ENCODE measurements around the gene TIPIN. TPM values are rescaled to one million over a fixed set of nuclear protein-coding genes. Genes with fewer than 3 reads are reported as not detected.

Gene TIPIN
- total RNA-seq, 1 donor from 2014 or later = 9.8 TPM

DNA sequence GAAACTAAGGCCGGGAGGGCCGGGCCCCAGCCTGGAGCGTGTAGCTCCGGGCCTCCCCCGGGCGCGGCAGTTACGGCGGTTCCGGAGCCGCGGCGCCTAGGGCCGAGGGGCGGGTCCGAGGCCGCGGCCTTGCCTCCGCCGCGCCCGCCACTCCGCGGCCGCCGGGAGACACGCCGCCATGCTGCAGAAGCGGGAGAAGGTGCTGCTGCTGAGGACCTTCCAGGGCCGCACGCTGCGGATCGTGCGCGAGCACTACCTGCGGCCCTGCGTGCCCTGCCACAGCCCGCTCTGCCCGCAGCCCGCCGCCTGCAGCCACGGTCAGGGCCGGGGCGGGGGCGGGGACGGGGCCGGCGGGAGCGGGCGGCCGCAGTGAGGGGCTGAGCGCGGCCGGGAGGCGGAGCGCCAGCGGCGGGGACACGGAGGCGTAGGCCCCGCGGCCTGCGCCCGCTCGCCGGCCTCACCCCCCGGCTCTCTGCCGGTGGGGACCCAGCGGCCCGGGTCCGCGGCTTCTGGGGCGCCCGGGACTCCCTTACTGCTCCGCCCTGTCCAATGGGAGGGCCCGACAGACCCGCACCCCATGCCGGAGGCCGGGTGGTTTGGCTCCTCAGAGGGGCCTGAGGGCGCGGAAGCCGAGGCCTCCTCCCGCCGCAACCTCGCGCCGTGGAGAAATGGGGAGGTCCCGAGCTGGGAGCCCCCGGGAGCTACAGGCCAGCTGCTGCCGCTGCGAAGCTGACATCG is 62.9 kb downstream of the TIPIN start, which contains the start of gene DIS3L:
Gene DIS3L, plus strand, starts transcription at position 150 of the 738 bp plus-strand sequence. Its CDS starts 29 bp downstream, at position 179.
- DNase-seq (ENCODE audit: low read depth) = no peak
- TF ChIP-seq, protein P1, sequence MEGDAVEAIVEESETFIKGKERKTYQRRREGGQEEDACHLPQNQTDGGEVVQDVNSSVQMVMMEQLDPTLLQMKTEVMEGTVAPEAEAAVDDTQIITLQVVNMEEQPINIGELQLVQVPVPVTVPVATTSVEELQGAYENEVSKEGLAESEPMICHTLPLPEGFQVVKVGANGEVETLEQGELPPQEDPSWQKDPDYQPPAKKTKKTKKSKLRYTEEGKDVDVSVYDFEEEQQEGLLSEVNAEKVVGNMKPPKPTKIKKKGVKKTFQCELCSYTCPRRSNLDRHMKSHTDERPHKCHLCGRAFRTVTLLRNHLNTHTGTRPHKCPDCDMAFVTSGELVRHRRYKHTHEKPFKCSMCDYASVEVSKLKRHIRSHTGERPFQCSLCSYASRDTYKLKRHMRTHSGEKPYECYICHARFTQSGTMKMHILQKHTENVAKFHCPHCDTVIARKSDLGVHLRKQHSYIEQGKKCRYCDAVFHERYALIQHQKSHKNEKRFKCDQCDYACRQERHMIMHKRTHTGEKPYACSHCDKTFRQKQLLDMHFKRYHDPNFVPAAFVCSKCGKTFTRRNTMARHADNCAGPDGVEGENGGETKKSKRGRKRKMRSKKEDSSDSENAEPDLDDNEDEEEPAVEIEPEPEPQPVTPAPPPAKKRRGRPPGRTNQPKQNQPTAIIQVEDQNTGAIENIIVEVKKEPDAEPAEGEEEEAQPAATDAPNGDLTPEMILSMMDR (IDR thresholded peaks at IDR 0.05; ENCODE audit: insufficient read depth, low read length, poor library complexity, severe bottlenecking) = no peak
- Histone ChIP-seq H3K4me3 (ENCODE audit: low read depth, low read length) (peak within 1 kb of the TSS; percentile 44), H3K27me3 (ENCODE audit: control insufficient read depth, insufficient read depth, low read length) (no peaks in the 10 kb centered on the region), H3K36me3 (ENCODE audit: control insufficient read depth, insufficient read depth, low read length) (no peaks in the 10 kb centered on the region)

DNA sequence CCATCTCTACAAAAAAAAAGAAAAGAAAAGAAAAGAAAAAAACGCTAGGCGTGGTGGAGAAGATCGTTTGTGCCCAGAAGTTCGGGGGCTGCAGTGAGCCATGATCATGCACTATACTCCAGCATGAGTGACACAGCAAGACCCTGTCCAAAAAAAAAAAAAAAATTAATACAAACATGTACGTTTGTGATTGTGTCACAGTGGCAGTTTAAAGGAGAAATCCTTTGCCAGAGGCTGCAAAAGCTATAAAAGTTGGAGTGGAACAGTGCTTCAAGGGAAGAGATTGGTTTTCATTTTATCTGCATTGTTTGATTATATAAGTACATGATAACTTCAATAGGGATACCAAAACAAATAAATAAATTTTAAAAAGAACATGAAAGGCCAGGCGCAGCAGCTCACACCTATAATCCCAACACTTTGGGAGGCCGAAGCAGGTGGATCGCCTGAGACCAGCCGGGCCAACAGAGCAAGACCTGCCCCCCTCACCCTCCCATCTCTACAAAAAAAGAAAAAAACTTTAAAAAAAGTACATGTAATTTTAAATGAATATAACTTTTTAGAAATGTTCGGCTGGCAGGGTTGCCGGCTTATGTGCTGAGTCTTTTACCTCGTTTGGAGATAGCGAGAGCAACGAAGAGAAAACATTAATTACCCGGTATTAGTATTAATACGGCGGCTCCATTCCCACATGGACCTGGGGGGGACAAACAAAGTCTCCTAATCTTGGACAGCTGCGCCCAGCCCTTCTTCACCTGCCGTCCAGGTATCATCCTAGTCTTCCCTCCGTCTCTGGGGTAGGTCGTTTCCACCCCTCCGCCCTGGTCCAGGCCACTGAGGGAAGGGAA is 63.7 kb downstream of the TIPIN start:
- H3K4me3 ChIP-seq (ENCODE audit: low read depth, low read length) = peak overlapping the region; percentile 44
- TF ChIP-seq, protein P1 (IDR thresholded peaks at IDR 0.05; ENCODE audit: insufficient read depth, low read length, poor library complexity, severe bottlenecking) = no peak
- H3K36me3 ChIP-seq (ENCODE audit: control insufficient read depth, insufficient read depth, low read length) = no peaks in the 10 kb centered on the region
- H3K27me3 ChIP-seq (ENCODE audit: control insufficient read depth, insufficient read depth, low read length) = no peaks in the 10 kb centered on the region
- no peak for DNase-seq (ENCODE audit: low read depth)

DNA sequence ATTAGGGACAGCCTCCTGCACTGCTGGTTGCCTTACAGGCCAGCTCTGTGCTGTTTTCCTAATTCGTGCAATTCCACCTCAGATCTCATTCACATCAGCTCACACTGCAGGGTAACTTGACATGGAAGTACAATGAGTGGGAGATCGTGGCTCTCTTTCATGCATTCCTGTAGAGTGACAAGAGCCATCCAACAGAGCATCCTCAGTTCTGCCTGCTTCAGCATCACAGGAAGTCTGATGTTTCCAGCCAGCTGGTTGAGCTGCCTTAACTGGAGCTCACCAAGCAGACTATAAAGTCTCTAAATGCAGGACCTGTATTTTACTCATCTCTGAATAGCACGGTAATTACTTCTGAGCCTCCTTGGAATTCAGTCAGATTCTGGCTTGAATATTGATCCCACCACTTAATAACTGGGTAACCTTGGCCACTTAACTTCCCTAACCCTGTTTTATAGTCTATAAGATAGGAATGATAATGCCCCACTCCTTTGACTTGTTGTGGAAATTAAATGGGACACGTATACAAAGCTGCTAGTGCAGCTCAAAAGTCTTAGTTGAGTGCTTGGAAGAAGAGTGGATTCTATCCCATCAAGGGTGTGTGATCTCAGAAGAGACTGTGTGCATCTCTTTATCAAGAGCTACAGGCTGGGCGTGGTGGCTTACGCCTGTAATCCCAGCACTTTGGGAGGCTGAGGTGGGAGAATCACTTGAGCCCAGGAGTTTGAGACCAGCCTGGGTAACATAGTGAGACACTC is 64.5 kb downstream of the TIPIN start:
- H3K4me3 ChIP-seq (ENCODE audit: low read depth, low read length) = no peak overlapping the region
- DNase-seq (ENCODE audit: low read depth) = no peak
- TF ChIP-seq, protein P1 (IDR thresholded peaks at IDR 0.05; ENCODE audit: insufficient read depth, low read length, poor library complexity, severe bottlenecking) = no peak

DNA sequence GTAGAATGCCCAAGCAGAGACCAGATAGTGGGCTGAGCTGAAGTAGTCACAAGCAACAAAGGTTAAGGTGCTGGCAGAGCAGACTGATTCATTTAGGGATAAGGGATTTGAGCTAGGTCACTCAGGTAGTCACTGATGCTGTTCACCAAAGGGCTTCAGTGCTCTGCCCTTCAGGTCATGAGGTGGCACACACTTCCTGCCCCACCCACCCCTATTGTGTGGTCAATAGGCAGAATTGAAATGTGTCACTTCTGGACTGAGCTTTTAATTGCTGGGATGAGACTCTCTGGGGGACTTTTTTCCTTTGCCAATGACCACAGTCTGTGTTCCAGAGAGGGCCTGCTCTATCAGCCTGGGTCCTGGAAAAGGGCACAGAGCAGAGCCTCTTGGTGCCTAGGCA is 66.0 kb downstream of the TIPIN start:
- Histone ChIP-seq H3K36me3 (ENCODE audit: control insufficient read depth, insufficient read depth, low read length) (no peaks in the 10 kb centered on the region), H3K4me3 (ENCODE audit: low read depth, low read length) (no peak overlapping the region), H3K27me3 (ENCODE audit: control insufficient read depth, insufficient read depth, low read length) (no peaks in the 10 kb centered on the region)
- TF ChIP-seq, protein P1 (IDR thresholded peaks at IDR 0.05; ENCODE audit: insufficient read depth, low read length, poor library complexity, severe bottlenecking) = no peak
- DNase-seq (ENCODE audit: low read depth) = no peak

More for the DNA sequence above, 64.5 kb downstream of the TIPIN start:
- Histone ChIP-seq H3K27me3 (ENCODE audit: control insufficient read depth, insufficient read depth, low read length) (no peaks in the 10 kb centered on the region), H3K36me3 (ENCODE audit: control insufficient read depth, insufficient read depth, low read length) (no peaks in the 10 kb centered on the region)

DNA sequence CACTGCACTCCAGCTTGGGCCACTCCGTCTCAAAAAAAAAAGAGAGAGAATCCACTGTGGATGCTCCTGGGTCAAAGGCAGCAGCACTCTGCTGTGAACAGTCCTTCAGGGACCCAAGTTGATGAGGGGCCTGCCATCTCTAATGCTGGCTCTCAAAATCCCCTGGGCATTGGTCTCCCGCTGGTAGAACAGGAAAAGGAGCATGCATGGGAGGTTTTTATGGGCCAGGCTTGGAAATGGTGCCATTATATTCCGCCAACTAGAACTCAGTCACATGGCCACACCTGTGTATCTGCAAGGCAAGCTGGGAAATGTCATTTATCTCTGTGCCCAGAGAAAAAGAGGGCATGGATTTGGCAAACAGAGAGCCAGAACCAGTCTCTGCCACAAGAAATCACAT is 66.5 kb downstream of the TIPIN start:
- TF ChIP-seq, protein P1 (IDR thresholded peaks at IDR 0.05; ENCODE audit: insufficient read depth, low read length, poor library complexity, severe bottlenecking) = no peak
- H3K36me3 ChIP-seq (ENCODE audit: control insufficient read depth, insufficient read depth, low read length) = no peaks in the 10 kb centered on the region
- no peak overlapping the region for H3K4me3 ChIP-seq (ENCODE audit: low read depth, low read length)
- H3K27me3 ChIP-seq (ENCODE audit: control insufficient read depth, insufficient read depth, low read length) = no peaks in the 10 kb centered on the region
- no peak for DNase-seq (ENCODE audit: low read depth)

Data from kidney epithelial cell (primary cell).